GM18526 (cell line): ENCODE results near the gene TGFB2.

ENCODE experiments used
- POLR2A ChIP-seq: IDR thresholded peaks from 3 replicates; pipeline ENCODE4 v1.6.1; 2011; ENCODE audit not compliant: insufficient read length; ENCODE audit errors: extremely low read depth

The TGFB2 gene

GRCh38 chr1:218485241-218485928 is 140.2 kb downstream of the TGFB2 start:
- TF ChIP-seq POLR2A = no peak

- TF ChIP-seq POLR2A = no peak
Observed at GRCh38 chr1:218488531-218488930, 143.4 kb downstream of the TGFB2 start.

- TF ChIP-seq POLR2A = no peak
Observed at GRCh38 chr1:218488986-218489385, 143.8 kb downstream of the TGFB2 start.

- TF ChIP-seq POLR2A = no peak
Observed at GRCh38 chr1:218490406-218490922, 145.3 kb downstream of the TGFB2 start.

GRCh38 chr1:218492874-218493273 is 147.7 kb downstream of the TGFB2 start:
- TF ChIP-seq POLR2A = no peak

GRCh38 chr1:218493986-218494385 is 148.8 kb downstream of the TGFB2 start:
- TF ChIP-seq POLR2A = no peak
